ENCODE results near the gene AARS2.
A peak's percentile ranks its signal among the peaks of the same experiment; 100 is the strongest.
"Not testable (repeated sequence)": the region's sequence is repeated elsewhere in the genome, so short reads cannot be mapped to it uniquely, and the experiment has no call there.

Gene AARS2

GRCh38 chr6:44312901-44313788 lies at the start of gene AARS2:
Gene AARS2, minus strand, starts transcription at chr6:44313347. Its CDS starts 24 bp downstream, at chr6:44313323.
- DNase-seq (ENCODE audit: low read depth in 2 of 2): peak; percentile 80 to 90

DNA sequence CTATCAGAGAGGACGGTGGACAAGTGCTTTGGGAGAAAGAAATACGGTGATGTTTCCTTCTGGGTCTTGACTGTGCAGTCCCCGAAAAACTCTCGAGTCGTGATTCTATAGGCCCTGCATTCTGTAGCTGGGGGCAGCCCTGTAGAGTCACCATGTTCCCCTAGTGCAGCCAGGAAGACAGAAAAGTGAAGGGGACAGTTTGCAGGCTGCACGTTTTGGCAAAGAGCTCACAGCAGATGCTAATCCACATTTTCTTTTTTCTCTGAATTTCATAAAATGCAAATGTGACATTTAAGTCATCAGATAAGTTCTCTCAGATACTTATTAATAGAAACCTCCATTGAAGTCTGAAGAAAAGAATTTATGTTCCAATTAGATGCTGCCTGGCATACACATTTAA lies 48.8 kb upstream of the AARS2 start:
- DNase-seq (ENCODE audit: low read depth in 2 of 2): no peak

- DNase-seq (ENCODE audit: low read depth in 2 of 2): no peak
These were observed 46.8 kb upstream of the AARS2 start for GRCh38 chr6:44359973-44360372.

- no peak for DNase-seq (ENCODE audit: low read depth in 2 of 2)
These were observed 43.3 kb upstream of the AARS2 start for GRCh38 chr6:44356487-44356886.

DNA sequence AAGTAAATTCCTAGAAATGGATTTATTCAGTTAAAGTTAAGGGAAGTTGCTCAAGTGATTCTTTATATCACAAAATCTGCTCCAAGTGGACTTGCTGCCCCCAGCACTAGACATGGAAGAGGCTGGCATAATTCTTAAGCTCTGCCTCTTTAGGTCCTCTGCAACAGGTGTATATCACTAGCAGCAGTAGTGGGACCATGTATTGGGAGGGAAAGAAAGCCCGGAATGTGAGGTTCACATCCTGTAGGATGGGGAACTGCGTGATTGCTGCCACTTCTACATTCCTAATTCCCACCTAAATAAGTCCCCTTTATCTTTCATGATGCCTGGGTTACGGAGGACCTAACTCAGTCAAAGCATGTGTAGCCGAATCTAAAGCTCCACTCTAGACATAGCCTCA lies 42.5 kb upstream of the AARS2 start:
- DNase-seq (ENCODE audit: low read depth in 2 of 2): no peak

- DNase-seq (ENCODE audit: low read depth in 2 of 2): no peak
These were observed 40.2 kb upstream of the AARS2 start for GRCh38 chr6:44353336-44353735.

DNA sequence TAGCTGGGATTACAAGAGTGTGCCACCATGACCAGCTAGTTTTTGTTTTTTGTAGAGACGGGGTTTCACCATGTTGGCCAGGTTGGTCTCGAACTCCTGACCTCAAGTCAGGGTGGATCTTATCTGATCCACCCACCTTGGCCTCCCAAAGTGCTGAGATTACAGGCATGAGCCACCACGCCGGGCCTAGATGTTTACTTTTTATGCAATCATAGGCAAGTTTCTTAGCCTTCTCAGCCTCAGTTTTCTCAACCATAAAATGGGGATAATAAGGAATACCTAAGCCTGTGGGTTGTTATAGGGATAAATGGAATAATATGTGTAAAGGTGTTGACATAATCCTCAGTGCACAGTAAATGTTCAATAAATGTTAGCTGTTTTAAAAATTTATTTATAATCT lies 39.1 kb upstream of the AARS2 start:
- DNase-seq (ENCODE audit: low read depth in 2 of 2): no peak

GRCh38 chr6:44350650-44350994 lies 37.5 kb upstream of the AARS2 start:
- not testable (repeated sequence) for DNase-seq (ENCODE audit: low read depth in 2 of 2)

GRCh38 chr6:44349904-44350649 lies 36.9 kb upstream of the AARS2 start:
- DNase-seq (ENCODE audit: low read depth in 2 of 2): no peak

DNA sequence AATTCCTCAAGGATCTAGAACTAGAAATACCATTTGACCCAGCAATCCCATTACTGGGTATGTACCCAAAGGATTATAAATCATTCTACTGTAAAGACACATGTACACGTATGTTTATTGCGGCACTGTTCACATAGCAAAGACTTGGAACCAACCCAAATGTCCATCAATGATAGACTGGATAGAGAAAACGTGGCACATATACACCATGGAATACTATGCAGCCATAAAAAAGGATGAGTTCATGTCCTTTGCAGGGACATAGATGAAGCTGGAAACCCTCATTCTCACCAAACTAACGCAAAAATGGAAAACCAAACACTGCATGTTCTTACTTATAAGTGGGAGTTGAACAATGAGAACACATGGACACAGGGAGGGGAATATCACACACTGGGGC lies 33.7 kb upstream of the AARS2 start:
- not testable (repeated sequence) for DNase-seq (ENCODE audit: low read depth in 2 of 2)

DNA sequence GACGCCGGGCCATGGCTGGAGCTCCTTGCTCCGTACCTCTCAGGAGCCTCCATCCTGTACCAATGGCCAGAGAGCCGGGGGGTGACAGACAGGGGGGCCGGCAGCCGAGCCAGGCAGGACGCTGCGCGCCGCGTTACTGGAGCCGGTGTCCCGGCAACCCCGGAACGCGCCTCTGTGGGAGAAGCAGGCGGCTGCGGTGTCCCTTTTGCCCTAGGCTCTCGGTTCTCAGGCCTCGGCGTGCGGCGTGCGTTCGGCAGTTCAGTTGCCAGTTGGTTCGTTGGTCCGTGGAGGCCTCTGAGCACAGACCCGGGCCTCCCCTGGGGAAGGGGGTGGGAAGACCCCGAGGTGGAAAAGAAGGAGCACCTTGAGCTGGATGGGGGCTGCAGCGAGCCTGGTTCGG lies 29.3 kb upstream of the AARS2 start, which contains the start of gene SPATS1:
TSS of gene SPATS1 (plus strand) at position 162 of the 400 bp plus-strand sequence. CDS start 446 bp downstream, outside the sequence.
- no peak for DNase-seq (ENCODE audit: low read depth in 2 of 2)

DNA sequence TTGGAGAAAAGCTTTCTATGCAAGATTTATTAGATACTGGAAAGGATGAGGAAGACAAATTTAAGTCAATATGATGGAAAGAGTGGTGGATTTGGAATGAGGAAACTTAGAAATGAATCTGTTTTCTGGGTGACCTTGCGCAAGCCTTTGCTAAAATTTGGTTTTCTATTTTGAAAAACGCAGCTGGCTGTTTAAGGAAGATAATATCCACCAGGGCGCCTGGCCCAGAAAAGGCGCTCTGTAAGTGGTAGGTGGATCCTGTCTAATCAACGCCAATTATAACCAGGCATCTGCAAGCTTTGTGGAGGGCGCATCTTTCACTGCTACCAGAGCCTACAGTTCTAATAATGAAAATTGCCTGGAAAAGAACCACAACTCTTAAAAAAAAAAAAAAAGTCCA lies 28.9 kb upstream of the AARS2 start:
- DNase-seq (ENCODE audit: low read depth in 2 of 2): no peak

- no peak for DNase-seq (ENCODE audit: low read depth in 2 of 2)
These were observed 28.1 kb upstream of the AARS2 start for GRCh38 chr6:44341095-44341890.

GRCh38 chr6:44339763-44340625 lies 26.8 kb upstream of the AARS2 start:
- no peak for DNase-seq (ENCODE audit: low read depth in 2 of 2)

GRCh38 chr6:44339301-44339700 lies 26.2 kb upstream of the AARS2 start:
- no peak for DNase-seq (ENCODE audit: low read depth in 2 of 2)

DNA sequence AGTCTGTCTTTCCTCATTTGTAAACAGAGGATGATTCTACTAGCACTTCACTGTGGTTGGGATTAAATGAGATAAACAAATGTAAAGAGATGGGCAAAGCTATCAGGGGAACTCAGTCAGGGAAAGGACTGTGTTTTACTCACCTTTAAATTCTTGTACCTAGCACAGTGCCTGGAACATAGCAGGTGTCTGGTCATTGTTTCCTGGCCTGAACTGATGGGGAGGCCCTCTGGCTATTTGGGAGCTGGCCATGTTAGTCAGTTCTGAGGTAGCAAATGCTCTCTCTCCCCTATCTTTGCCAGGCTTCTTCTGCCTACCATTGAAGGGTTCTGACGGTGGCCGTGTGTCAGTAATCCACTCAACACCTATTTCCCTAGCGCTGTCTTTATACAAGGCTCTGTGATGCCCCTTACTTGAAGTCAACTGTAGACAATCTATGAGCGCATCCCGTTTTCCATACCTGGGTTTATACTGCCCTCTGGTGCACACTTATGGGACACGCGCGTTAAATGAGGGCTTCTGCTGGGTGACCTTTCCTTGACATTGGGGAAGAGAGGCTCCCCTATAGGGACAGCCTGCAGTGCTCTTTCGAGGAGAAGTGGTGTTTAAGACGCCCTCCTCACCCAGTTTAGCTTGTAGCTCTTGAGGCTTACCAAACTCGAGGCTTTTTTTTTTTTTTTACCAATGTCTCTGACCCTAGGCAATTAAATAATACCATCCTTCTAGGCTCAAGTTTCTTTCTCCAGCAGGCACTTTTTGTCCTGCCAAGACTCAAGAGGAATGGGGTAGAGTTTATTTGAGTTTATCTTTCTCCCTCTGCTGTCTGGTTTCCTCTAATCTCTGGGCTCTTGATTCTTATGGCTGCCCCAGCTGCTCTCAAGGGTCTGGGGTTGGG lies 25.3 kb upstream of the AARS2 start:
- DNase-seq (ENCODE audit: low read depth in 2 of 2): peak; percentile 32 to 35

- DNase-seq (ENCODE audit: low read depth in 2 of 2): no peak
These were observed 22.5 kb upstream of the AARS2 start for GRCh38 chr6:44335631-44336030.

- DNase-seq (ENCODE audit: low read depth in 2 of 2): no peak
These were observed 20.8 kb upstream of the AARS2 start for GRCh38 chr6:44333942-44334341.

DNA sequence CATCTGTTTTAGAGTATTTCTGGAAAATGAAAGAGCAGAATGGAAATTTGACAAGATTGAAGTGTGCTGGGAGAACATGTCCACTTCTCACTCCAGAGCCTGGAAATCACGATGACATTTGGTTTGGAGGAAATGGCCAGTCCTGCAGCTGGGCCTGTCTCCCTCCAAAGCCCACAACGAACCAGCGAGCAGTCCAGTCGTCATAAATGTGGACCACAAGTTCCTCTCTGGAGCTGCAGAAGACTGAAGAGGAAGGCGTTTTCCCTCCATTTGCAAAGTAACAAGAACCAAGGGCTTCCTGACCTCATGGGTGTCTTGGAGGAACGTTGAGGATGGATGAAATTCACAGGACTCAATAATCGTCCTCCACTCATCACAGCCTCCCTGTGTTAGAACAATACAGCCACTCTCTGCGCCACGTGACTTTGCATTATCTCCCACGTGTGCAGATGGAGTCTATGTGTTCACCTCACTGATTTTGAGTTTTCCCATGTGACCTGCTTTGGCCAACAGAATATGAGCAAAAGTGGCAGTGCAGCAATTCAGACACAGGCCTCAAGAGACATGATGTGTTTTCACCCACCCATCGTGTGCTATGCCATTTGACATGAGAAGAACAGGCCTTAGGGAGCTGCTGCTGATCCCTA lies 20.2 kb upstream of the AARS2 start:
- DNase-seq (ENCODE audit: low read depth in 2 of 2): no peak

DNA sequence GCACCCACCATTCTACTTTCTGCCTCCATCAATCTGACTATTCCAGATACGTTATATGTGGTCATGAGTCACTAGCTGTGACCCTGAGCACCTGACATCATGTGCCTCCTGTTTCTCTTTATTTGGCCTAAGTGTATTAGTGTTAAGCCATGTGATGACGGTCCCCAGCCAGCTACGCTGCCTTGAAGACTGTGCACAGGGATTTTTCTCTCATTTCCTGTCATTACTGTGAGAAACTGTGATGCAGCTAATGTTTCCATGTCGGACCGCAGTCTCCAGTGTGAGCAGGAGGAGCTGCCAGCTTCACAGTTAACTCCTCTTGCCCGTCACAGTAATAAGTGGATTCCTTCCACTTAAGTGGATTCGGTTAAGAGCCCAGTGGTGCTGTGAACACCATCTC lies 19.4 kb upstream of the AARS2 start:
- DNase-seq (ENCODE audit: low read depth in 2 of 2): no peak
